HG03520 (cell line): ENCODE data around the gene WNT9B.

ENCODE experiments used
- ATAC-seq: cut with Tn5 transposase; IDR thresholded peaks from one replicate; pipeline ENCODE4 v1.9.1; 2021; ENCODE audit warnings: mild to moderate bottlenecking, moderate library complexity; ENCODE audit not compliant: unreplicated experiment

WNT9B gene

DNA sequence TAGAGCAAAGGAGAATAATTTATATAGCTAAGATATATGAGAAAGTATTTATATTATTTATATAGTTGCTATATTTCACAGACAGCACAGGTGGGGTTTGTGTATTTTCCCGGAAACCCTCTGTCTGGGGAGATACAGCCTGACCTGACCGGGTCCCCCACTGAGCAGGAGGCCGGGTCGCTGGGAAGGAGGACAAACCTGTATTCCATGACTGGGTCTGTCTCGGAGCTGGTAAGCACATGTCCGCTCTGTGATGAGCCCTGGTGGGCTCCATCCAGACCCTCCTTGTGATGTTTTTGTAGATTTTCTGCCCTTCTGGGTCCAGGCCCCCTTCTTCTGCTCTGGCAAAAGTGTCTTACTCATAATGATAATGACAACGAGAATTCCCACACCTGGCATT lies 27.7 kb downstream of the WNT9B start:
- ATAC-seq: no peak

GRCh38 chr17:46881015-46881414 lies 29.6 kb downstream of the WNT9B start:
- ATAC-seq: no peak

- ATAC-seq: no peak
Observed at GRCh38 chr17:46882666-46883065, 31.3 kb downstream of the WNT9B start.

- ATAC-seq: no peak
Observed at GRCh38 chr17:46883871-46884520, 32.6 kb downstream of the WNT9B start.

DNA sequence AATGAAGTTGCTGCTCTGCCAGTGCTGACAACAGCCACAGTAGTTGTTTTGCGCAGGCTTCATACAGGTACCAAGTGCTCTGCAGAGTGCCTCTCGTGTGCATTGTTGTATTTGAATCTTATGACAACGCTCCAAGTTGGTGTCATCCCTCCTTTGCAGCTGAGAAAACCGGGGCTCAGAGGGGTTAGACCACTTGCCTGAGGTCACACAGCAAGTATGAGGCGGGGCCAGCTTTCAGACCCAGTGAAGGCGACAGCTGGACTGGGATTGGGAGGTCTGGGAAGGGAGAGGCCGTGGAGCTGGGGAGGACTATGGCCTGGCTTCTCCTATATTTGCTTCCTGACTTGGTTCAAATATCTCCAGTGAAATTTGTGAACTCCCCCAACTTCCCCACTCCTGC lies 33.2 kb downstream of the WNT9B start:
- no peak for ATAC-seq

DNA sequence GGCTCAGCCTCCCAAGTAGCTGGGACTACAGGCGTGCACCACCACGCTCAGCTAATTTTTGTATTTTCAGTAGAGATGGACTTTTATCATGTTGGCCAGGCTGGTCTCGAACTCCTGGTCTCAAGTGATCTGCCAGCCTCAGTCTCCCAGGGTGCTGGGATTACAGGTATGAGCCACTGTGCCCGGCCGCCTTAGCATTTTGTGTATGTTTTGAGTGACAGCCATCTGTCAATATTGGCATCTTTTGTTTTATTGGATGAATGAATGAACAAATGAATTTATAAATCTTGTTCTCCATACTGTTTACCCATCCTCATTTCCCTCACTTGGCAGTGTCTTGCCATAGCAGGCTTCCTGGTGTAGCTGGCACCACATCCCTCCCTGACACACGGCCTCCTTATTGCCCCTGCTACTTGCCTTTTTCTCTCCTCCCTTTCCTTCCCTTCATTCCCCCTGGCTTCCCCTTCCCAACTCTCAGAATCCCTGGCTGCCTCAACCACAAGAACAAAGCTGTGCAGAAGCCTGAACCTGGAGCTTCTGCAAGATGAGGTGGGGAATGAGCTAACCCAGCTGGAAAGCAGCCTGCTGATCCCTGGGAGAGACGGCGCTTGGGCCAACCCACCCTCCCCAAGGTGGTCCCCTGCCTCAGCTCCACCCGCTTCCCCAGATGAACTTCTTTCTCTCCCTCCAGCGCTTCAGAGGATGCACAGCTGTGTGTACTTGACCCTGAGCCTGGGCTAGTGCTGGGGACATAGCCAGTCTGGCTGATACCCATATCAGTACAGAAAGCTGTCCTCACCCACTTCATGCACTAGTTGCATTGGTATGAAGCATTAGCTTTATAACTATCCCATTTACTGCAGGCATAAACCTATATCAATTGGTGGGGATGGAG lies 34.3 kb downstream of the WNT9B start:
- no peak for ATAC-seq

GRCh38 chr17:46886310-46886663 lies 34.9 kb downstream of the WNT9B start:
- ATAC-seq: no peak

- no peak for ATAC-seq
Observed at GRCh38 chr17:46887717-46888116, 36.3 kb downstream of the WNT9B start.

GRCh38 chr17:46888727-46889126 lies 37.3 kb downstream of the WNT9B start:
- no peak for ATAC-seq

- no peak for ATAC-seq
Observed at GRCh38 chr17:46889519-46889918, 38.1 kb downstream of the WNT9B start.

DNA sequence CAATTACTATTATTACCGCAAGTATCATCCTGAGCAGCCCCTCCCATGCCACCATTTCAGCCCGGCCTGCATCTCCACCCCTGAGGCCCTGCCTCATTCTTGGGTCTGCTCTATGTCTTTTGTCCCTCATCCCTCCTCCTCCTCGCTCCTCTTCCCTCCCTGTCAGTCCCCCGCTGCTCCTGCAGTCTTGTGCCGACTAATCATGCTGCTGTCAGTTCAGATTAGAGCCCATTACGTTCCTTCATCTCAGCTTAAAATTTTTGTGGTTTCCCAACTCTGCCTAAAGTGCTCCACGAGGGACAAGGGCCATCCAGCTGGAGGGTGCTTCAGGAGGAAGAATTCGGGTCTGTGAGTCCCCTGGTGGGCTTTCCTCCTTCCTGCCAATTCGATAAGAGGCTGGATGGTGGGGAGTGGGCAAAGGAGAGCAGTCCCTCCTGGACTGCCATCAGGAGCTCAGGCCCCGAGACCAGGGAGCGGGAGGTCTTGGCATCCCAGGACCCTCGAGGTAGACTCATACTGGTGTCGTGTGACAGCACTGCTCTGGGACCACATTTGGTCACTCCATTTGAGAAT lies 38.7 kb downstream of the WNT9B start:
- no peak for ATAC-seq

- ATAC-seq: no peak
Observed at GRCh38 chr17:46890638-46891037, 39.3 kb downstream of the WNT9B start.

DNA sequence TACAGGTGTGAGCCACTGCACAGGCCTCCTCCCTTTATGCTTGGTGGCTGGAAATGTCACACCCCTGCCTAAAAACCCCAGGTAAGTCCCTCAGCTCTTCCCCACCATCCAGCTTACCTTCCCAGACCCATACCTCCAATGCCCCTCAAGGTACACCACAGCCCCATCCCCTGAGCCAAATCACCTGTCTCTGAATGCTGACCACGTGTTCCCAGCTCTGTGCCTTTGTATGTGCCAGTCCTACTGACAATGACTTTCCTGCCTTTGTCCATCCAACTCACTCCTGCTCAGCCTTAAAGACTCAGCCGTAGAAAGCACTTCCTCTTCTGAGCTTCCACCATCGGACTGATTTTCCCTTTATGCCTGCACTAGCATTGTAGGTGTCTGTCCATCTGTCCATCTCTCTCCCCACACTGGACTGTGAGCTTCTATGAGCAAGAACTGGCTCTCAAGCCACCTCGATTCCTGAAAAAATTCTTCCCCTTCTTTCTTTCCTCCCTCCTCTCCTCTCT lies 40.9 kb downstream of the WNT9B start:
- ATAC-seq: no peak

GRCh38 chr17:46894024-46894423 lies 42.6 kb downstream of the WNT9B start:
- ATAC-seq: no peak

DNA sequence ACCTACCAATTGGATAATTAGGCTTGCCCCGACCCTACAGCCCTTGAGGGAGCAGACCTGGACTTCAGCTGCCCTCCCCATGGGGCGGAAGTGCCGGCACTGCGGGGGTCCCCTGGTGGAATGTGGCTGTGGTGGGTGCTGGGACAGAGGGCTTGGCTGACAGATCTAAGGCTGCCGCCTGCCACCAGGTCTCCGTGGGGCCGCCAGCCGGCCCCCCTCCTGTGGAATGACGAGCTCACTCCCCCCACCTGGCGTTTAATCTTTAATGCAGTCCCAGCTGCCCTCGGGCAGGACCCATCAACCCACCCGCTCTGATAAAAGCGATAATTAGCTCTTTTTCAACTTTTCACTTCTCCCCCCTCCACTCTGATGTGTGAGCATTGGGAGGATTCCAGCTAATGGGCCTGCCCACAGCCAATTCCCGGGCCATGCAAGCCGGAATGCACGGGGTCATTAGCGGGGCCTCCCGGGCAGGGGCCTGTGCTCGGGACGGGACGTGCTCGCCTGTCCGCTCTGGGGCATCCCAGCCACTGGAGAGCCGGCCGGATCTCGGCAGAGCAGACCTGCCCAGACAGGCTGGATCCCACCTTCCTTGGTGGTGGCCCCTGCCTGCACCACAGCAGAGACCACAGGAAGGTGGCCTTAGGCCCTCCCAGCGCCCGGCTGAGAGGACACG lies 43.2 kb downstream of the WNT9B start:
- no peak for ATAC-seq

- ATAC-seq: no peak
Observed at GRCh38 chr17:46895171-46895570, 43.8 kb downstream of the WNT9B start.

DNA sequence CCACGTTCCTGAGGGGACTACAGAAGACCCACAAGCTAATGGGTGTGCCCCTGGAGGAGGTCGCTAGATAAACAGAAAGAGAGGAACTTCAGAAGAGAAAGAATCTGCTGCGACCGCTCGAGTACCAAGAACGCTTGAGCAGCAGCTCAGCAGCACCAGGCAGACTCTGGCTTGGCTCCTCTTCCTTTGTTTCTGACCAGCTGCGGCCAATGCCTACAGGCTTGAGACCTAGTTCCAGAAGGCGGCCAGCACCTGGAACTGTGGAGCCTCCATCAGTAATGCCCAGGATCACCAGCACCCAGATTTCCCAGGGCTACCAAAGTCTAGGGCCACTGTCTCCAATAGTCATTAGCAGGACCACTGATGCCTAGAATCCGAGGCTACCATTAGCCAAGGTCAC lies 45.6 kb downstream of the WNT9B start:
- ATAC-seq: no peak

DNA sequence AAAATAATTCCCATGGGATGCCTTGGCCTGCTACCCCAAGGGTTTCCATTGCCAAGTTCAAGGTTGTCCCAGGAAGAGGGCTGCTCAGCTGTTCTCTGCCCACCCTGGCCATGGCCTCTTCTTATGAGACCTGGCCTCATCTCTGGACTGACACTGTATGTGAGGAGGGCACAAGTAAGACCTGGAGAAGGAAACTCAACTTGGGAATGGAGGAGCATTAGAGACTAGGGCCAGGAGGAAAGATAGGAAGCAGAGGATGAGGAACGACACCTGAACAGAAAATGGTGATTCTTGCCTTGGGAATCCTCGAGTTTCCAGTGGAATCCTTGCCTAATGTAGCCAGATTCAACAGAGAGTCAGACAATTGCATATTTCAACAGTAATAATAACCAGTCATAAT lies 47.0 kb downstream of the WNT9B start:
- no peak for ATAC-seq

- no peak for ATAC-seq
Observed at GRCh38 chr17:46898860-46899259, 47.5 kb downstream of the WNT9B start.

- no peak for ATAC-seq
Observed at GRCh38 chr17:46901291-46901690, 49.9 kb downstream of the WNT9B start.
